ENCODE results near the gene BTBD9. TPM values are rescaled to one million over a fixed set of nuclear protein-coding genes. Genes with fewer than 3 reads are reported as not detected.

The BTBD9 gene
- total RNA-seq, 1 donor from 2014 or later: 49.7 TPM

DNA sequence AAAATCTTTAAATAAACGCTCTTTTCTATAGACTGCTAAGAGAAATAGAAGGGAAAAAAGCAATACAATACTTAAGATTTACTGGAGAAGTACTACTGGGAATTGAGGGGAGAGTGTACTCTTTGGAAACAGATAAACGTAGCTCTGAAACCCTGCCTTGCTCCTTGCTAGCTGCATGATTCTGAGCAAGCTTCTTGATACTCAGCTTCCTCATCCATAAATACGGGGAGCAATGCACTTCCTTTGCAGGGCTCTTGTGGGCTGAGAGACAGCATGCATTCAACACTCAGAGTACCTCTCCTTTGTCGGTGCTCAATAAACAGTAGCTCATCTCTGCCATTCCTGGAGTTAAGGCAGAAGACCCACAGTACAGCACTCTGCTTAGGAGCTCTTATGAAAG is 159.7 kb downstream of the BTBD9 start:
- Histone ChIP-seq H3K27ac (no peak overlapping the region), H3K27me3 (ENCODE audit: low read depth) (no peaks in the 10 kb centered on the region), H3K4me1 (peaks cover 36% of the 10 kb centered on the region), H3K9me3 (no peaks in the 10 kb centered on the region), H3K4me3 (no peak overlapping the region), H3K36me3 (no peaks in the 10 kb centered on the region)
- DNase-seq (no peak), ATAC-seq (no peak)
- TF ChIP-seq, protein P1, sequence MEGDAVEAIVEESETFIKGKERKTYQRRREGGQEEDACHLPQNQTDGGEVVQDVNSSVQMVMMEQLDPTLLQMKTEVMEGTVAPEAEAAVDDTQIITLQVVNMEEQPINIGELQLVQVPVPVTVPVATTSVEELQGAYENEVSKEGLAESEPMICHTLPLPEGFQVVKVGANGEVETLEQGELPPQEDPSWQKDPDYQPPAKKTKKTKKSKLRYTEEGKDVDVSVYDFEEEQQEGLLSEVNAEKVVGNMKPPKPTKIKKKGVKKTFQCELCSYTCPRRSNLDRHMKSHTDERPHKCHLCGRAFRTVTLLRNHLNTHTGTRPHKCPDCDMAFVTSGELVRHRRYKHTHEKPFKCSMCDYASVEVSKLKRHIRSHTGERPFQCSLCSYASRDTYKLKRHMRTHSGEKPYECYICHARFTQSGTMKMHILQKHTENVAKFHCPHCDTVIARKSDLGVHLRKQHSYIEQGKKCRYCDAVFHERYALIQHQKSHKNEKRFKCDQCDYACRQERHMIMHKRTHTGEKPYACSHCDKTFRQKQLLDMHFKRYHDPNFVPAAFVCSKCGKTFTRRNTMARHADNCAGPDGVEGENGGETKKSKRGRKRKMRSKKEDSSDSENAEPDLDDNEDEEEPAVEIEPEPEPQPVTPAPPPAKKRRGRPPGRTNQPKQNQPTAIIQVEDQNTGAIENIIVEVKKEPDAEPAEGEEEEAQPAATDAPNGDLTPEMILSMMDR (IDR thresholded peaks at IDR 0.05): no peak
- intact Hi-C loops (cut with DNase I): no loop called here

- no peak for ATAC-seq
- no peaks in the 10 kb centered on the region for H3K27me3 ChIP-seq (ENCODE audit: low read depth)
- peaks cover 36% of the 10 kb centered on the region for H3K4me1 ChIP-seq
- no peak overlapping the region for H3K27ac ChIP-seq
- no peaks in the 10 kb centered on the region for H3K9me3 ChIP-seq
- intact Hi-C loops (cut with DNase I): no loop called here
- H3K36me3 ChIP-seq: no peaks in the 10 kb centered on the region
- TF ChIP-seq, protein P1 (IDR thresholded peaks at IDR 0.05): no peak
- DNase-seq: no peak
- H3K4me3 ChIP-seq: no peak overlapping the region
These were observed 160.4 kb downstream of the BTBD9 start for GRCh38 chr6:38479331-38479730.

- no peaks in the 10 kb centered on the region for H3K9me3 ChIP-seq
- H3K36me3 ChIP-seq: no peaks in the 10 kb centered on the region
- TF ChIP-seq, protein P1 (IDR thresholded peaks at IDR 0.05): no peak
- H3K4me3 ChIP-seq: no peak overlapping the region
- no peak overlapping the region for H3K27ac ChIP-seq
- DNase-seq: no peak
- peaks cover 28% of the 10 kb centered on the region for H3K4me1 ChIP-seq
- no peak for ATAC-seq
- H3K27me3 ChIP-seq (ENCODE audit: low read depth): no peaks in the 10 kb centered on the region
- intact Hi-C loops (cut with DNase I): no loop called here
These were observed 162.0 kb downstream of the BTBD9 start for GRCh38 chr6:38477680-38478260.

- Histone ChIP-seq H3K9me3 (no peaks in the 10 kb centered on the region), H3K4me1 (peaks cover 21% of the 10 kb centered on the region), H3K27me3 (ENCODE audit: low read depth) (no peaks in the 10 kb centered on the region), H3K36me3 (no peaks in the 10 kb centered on the region), H3K27ac (no peak overlapping the region), H3K4me3 (no peak overlapping the region)
- no peak for ATAC-seq
- DNase-seq: no peak
- intact Hi-C loops (cut with DNase I): no loop called here
- TF ChIP-seq, protein P1 (IDR thresholded peaks at IDR 0.05): no peak
These were observed 162.8 kb downstream of the BTBD9 start for GRCh38 chr6:38476888-38477287.

- H3K4me3 ChIP-seq: no peak overlapping the region
- no peaks in the 10 kb centered on the region for H3K9me3 ChIP-seq
- intact Hi-C loops (cut with DNase I): no loop called here
- H3K4me1 ChIP-seq: peaks cover 16% of the 10 kb centered on the region
- DNase-seq: no peak
- TF ChIP-seq, protein P1 (IDR thresholded peaks at IDR 0.05): no peak
- ATAC-seq: no peak
- no peaks in the 10 kb centered on the region for H3K36me3 ChIP-seq
- no peaks in the 10 kb centered on the region for H3K27me3 ChIP-seq (ENCODE audit: low read depth)
- H3K27ac ChIP-seq: no peak overlapping the region
These were observed 163.6 kb downstream of the BTBD9 start for GRCh38 chr6:38476141-38476540.
